Neural crest cell (in vitro differentiated cells): ENCODE results near the gene CHCHD6. TPM values are rescaled to one million over a fixed set of nuclear protein-coding genes. Genes with fewer than 3 reads are reported as not detected.

Experiments used
- DNase-seq: peaks from one replicate; pipeline ENCODE4 v3.0.0; 2021; ENCODE audit warnings: low read depth, mixed read lengths, low spot score
- H3K27ac Mint-ChIP-seq: one replicate; pipeline ENCODE4 v1.8.0; 2021; ENCODE audit warnings: mild to moderate bottlenecking, mixed read lengths; ENCODE audit not compliant: unreplicated experiment
- H3K27me3 Mint-ChIP-seq: 2 replicates; pipeline ENCODE4 v1.8.0; 2021; ENCODE audit warnings: low read depth, mild to moderate bottlenecking, mixed read lengths
- H3K36me3 Mint-ChIP-seq: 2 replicates; pipeline ENCODE4 v1.8.0; 2021; ENCODE audit warnings: low read depth, mild to moderate bottlenecking, mixed read lengths
- H3K4me1 Mint-ChIP-seq: 2 replicates; pipeline ENCODE4 v1.8.0; 2021; ENCODE audit warnings: mixed read lengths
- H3K4me3 Mint-ChIP-seq: one replicate; pipeline ENCODE4 v1.8.0; 2021; ENCODE audit warnings: mild to moderate bottlenecking, mixed read lengths
- H3K9me3 Mint-ChIP-seq: 2 replicates; pipeline ENCODE4 v1.8.0; 2021; ENCODE audit warnings: mixed read lengths
- total RNA-seq: library from RNA; stranded (reverse); gene quantifications from 2 replicates; pipeline ENCODE4 v1.2.1, GENCODE V29; 2021
- TF ChIP-seq, protein P1 (sequence below): fragments of 200-600 bp; sonication (generic); conservative IDR thresholded peaks from 2 replicates; pipeline ENCODE4 v1.5.0; 2021; ENCODE audit warnings: antibody characterized with exemption, mild to moderate bottlenecking

Gene CHCHD6
- total RNA-seq, 1 donor from 2014 or later, result 32.9 TPM

DNA sequence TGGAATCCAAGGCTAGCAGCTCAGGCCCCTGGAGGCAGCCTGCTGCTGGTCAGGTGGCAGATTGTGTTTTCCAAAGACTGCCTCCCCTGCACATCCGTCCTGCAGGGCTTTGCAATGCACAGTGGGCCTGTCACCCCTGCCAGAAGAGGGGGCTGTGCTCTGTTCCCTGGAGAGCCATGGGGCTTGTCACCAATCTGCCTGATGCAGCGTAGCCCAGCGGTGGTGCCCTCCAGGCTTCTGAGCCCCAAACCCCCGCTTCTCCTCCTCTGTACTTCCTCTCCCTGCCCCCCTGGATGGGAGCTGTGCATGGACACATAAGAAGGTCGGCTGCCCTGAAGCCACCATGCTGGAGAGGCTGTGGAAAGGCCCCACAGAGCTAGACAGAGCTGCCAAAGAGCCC lies 268.8 kb downstream of the CHCHD6 start:
- peaks cover 27% of the 10 kb centered on the region for H3K4me1 Mint-ChIP-seq
- peaks cover 11% of the 10 kb centered on the region for H3K36me3 Mint-ChIP-seq
- TF ChIP-seq, protein P1, sequence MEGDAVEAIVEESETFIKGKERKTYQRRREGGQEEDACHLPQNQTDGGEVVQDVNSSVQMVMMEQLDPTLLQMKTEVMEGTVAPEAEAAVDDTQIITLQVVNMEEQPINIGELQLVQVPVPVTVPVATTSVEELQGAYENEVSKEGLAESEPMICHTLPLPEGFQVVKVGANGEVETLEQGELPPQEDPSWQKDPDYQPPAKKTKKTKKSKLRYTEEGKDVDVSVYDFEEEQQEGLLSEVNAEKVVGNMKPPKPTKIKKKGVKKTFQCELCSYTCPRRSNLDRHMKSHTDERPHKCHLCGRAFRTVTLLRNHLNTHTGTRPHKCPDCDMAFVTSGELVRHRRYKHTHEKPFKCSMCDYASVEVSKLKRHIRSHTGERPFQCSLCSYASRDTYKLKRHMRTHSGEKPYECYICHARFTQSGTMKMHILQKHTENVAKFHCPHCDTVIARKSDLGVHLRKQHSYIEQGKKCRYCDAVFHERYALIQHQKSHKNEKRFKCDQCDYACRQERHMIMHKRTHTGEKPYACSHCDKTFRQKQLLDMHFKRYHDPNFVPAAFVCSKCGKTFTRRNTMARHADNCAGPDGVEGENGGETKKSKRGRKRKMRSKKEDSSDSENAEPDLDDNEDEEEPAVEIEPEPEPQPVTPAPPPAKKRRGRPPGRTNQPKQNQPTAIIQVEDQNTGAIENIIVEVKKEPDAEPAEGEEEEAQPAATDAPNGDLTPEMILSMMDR, result no peak
- H3K9me3 Mint-ChIP-seq, result peaks cover 11% of the 10 kb centered on the region
- H3K27me3 Mint-ChIP-seq, result peaks cover under 1% of the 10 kb centered on the region
- no peak for DNase-seq
- H3K27ac Mint-ChIP-seq, result no peak overlapping the region
- no peak overlapping the region for H3K4me3 Mint-ChIP-seq

DNA sequence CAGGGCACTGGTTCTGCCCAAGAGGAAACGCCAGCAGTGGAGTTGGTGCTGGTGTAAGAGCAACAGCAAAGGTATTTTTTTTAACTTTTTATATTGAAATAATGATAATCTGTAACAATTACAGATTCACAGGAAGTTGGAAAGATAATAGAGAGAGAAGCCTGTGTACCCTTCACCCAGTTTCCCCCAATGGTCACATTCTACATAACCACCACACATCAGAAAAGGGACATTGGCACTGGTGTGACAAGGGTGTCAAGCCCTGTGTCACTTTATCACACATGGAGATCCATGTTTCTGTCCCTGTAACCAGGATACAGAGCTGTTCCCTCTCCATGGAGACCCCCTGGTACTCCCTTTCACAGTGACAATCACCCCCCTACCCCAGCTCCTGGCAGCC lies 269.8 kb downstream of the CHCHD6 start:
- Mint-ChIP-seq H3K4me1 (peaks cover 24% of the 10 kb centered on the region), H3K27me3 (peaks cover 5% of the 10 kb centered on the region), H3K4me3 (no peak overlapping the region), H3K27ac (no peak overlapping the region), H3K36me3 (peaks cover 11% of the 10 kb centered on the region), H3K9me3 (peaks cover 11% of the 10 kb centered on the region)
- no peak for DNase-seq
- TF ChIP-seq, protein P1, result no peak

DNA sequence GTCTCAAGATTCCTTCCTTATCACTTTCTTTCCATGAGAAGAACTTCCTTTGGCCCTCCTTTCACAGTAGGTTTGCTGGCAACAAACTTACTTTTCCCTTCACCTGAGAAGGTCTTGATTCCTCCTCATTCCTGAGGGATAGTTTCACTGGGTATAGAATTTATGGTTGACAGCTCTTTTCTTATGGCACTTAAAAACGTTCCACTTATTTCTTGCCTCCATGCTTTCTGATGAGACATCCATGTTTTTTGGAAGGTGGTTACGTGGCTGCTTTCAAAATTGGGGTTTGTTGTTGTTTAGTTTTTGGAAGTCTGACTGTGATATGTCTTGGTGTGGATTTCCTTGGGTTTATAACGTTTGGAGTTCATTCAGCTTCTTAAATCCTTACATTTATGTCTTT lies 270.7 kb downstream of the CHCHD6 start:
- Mint-ChIP-seq H3K27me3 (peaks cover 5% of the 10 kb centered on the region), H3K27ac (no peak overlapping the region), H3K4me1 (peaks cover 16% of the 10 kb centered on the region), H3K4me3 (no peak overlapping the region), H3K9me3 (peaks cover 11% of the 10 kb centered on the region), H3K36me3 (peaks cover 11% of the 10 kb centered on the region)
- DNase-seq, result no peak
- TF ChIP-seq, protein P1, result no peak

DNA sequence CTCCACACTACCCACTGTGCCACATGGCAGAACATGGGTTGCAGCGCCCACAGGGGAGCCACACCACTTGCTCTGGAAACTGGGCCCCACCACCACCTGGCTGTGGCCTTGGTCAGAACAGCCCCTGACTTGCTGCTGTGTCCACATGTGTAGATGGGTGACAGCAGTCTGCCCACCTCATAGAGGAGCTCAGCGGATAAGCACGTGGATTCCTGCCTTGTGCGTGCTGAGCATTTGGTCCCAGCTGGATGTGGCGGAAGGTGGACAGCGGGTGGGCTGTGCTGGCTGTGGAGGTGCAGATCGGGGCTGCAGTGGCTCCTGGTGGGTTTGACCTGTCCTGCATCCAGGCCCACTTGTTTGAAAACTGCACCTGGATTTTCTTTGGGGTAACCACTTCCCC lies 272.9 kb downstream of the CHCHD6 start:
- Mint-ChIP-seq H3K9me3 (peaks cover 11% of the 10 kb centered on the region), H3K36me3 (peaks cover 11% of the 10 kb centered on the region), H3K27ac (no peak overlapping the region), H3K4me3 (no peak overlapping the region), H3K27me3 (peaks cover 13% of the 10 kb centered on the region), H3K4me1 (peaks cover 10% of the 10 kb centered on the region)
- TF ChIP-seq, protein P1, result no peak
- no peak for DNase-seq

DNA sequence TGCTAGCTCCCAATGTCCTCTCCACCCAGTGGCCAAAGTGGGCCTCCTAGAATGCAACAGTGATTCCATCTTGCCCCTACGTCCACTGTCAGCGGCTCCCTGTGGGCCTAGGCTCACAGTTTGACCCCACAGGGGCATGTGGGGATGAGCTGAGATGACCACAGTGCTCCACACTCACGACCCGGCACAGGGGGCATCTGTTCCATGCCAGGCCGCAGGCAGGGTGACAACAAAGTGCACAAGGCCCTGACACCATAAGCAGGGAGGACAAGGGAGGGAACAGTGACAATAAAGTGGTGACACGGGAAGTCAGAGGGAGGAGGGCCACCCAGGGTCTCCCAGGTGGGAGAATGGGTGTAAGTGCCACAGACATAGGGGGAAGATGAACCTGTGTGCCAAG lies 273.8 kb downstream of the CHCHD6 start:
- Mint-ChIP-seq H3K4me3 (no peak overlapping the region), H3K27ac (peak overlapping the region; percentile 58), H3K27me3 (peaks cover 16% of the 10 kb centered on the region), H3K4me1 (peaks cover 7% of the 10 kb centered on the region), H3K9me3 (peaks cover 11% of the 10 kb centered on the region), H3K36me3 (peaks cover 11% of the 10 kb centered on the region)
- TF ChIP-seq, protein P1, result no peak
- no peak for DNase-seq

DNA sequence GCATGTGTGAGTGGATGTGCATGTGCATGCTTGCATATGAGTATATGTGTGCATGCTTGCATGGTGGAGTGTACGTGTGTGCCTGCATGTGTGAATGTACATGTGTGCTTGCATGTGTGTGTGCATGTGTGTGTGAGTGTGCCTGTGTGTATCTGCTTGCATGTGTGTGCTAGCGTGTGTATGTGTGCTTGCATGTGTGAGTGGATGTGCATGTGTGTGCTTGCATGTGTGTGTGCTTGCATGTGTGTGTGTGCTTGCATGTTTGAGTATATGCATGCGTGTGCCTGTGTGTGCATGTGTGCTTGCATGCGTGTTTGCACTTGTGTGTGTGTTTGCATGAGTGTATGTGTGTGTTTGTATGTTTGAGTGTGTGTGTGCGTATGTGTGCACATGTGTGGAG lies 274.3 kb downstream of the CHCHD6 start:
- peaks cover 11% of the 10 kb centered on the region for H3K36me3 Mint-ChIP-seq
- H3K4me1 Mint-ChIP-seq, result peaks cover 7% of the 10 kb centered on the region
- H3K4me3 Mint-ChIP-seq, result peak overlapping the region; percentile 47
- H3K27me3 Mint-ChIP-seq, result peaks cover 16% of the 10 kb centered on the region
- no peak overlapping the region for H3K27ac Mint-ChIP-seq
- DNase-seq, result no peak
- H3K9me3 Mint-ChIP-seq, result peaks cover 11% of the 10 kb centered on the region
- TF ChIP-seq, protein P1, result no peak
